ENCODE measurements around the gene VWA2.

VWA2 gene

DNA sequence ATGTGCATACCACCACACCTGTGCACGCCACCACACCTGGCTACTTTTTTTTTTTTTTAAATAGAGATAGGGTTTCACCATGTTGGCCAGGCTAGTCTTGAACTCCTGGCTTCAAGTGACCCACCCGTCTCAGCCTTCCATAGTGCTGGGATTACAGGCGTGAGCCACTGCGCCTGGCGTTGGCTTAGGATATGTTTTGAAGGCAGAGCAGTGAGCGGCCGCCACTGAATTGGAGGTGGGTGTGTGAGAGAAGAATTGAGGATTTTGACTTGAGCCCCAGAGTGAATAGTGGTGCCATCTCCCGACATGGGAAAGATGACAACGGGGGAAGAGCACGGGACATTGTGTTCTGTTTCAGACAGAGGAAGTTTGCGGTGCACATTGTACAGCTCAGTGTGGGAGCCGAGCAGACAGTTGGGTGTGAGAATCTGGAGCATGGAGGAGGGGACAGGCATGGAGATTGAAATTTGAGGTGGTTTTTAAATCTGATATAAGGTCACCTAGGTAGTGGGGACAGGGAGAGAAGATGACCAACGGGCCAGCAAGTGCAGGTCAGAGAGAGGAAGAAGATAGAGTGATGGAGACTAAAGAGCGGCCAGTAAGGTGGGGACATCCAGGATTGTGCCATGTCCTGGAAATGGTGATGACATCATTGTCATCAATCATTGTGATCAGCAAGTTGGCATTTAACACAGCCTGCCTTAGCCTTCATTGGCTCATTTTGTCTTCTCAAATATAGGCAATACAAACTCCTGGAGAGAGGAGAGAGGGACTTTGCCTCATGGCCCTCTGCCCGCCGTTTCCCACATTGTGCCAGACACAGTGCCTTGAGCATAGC lies 35.8 kb downstream of the VWA2 start:
- DNase-seq (ENCODE audit: low read depth, low spot score): no peak

DNA sequence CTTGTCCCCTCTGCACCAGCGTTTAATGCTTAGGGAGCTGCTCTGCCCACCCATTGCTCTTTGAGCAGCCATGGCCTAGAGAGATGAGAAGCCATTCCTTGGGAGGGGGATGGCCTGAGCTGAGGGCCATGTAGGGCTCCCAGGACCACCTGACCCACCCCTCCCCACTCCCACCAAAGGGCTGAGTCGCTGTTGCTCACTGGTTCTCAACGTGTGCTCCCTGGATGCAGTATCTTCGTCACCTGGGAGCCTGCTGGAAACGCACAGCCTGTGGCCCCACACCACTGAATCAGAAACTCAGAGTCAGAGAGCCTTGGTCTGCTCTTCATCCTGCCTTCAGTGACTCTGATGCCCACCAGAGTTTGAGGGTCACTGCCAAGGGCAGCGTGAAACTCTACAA lies 37.0 kb downstream of the VWA2 start:
- no peak for DNase-seq (ENCODE audit: low read depth, low spot score)

DNA sequence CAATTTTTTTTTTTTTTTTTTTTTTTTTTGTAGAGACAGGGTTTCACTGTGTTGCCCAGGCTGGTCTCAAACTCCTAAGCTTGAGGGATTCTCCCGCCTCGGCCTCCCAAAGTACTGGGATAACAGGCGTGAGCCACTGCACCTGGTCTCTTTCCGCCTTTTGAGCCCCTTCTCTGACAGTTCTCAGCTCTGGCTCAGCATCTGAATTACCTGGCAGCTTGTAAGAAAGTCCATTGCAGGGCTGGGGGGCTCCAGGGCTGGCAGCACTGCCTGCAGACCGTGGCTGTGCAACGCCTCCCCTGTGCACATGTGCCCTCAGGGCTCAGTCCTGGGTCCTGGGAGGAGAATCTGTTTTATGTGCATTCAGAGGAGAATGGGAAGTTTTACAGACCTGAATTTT lies 37.6 kb downstream of the VWA2 start:
- DNase-seq (ENCODE audit: low read depth, low spot score): no peak

DNA sequence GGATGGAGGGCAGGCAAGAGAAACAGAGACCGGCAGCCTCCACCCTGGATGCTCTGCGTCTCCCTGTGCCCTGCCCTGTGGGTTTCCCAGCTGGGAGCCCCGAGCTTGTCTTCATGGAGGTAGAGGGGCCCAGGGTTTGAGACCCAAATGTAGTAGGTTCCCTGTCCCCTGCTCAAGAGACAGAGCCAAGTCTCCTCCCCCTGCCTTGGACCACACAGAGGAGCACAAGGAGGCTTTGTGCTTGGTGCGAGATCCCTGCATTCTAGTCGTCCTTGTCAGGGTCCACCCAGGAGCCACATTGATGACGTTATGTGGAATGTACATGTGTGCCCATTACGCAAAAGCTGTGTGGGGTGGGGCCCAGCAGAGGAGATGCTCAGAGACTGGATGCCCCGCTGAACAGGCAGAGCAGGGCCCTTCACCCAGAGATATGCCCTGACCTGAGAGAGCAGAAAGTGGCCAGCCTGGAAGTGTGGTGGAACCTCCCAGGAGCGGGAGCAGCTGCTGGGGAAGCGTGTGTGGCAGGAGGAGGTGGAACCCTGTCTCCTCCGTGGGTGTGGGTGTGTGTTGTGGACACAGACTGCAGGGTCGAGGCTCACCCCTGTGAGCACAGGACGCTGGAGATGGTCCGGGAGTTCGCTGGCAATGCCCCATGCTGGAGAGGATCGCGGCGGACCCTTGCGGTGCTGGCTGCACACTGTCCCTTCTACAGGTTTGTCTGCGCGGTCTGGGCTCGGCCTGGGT lies 39.3 kb downstream of the VWA2 start:
- DNase-seq (ENCODE audit: low read depth, low spot score): no peak

DNA sequence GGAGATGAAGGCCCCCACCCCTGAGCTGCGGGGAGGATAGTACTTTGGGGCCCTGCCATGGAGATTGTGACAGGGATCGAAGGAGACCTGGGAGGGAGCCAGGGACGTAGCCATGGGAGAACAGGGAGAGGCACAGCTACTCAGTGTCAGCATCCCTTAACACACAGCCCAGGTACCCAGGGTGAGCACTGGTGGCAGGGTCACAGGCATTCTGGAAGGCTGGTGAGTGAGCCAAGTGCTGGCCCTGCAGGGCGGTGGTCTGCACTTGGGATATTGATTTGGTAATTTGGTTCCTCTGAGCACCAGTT lies 39.8 kb downstream of the VWA2 start:
- no peak for DNase-seq (ENCODE audit: low read depth, low spot score)

DNA sequence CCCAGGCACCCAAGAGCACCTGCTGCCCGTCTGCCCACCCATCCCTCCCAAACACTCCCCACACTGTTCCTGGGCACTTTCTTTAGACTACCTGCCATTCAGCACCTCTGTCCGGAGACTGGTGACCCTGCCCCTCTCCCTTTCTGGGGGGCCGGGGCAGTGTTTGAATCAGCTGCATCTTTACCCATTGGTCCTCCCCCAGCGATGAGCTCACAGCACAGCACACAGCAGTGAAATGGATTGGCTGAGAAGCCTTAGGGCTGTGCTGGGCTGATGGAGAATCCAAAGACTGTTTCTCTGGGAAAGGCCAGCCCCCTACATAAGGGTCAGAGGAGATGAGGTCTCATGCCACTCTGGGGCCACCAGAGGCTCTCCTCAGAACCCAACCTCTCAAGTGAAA lies 40.2 kb downstream of the VWA2 start:
- DNase-seq (ENCODE audit: low read depth, low spot score): no peak

GRCh38 chr10:114279901-114280644 lies 41.0 kb downstream of the VWA2 start:
- DNase-seq (ENCODE audit: low read depth, low spot score): no peak

DNA sequence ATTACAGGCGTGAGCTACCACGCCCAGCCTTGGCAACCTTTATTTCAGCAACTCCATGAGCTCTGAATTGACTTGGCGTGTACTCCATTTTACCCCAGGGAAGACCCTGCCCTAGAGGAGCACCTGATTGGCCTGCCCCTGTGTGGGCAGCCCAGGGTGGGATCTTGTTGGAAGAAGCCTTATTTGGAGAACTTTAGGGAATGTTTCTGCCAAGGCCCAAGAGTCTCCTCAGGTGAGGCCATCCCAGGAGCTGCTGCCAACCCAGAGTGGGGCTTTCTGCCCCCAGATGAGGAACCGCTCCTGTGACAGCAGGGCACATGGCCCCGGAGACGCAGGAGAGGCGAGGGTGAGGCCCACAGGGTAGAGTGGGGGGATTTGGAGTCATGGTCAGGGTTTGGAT lies 42.0 kb downstream of the VWA2 start:
- DNase-seq (ENCODE audit: low read depth, low spot score): no peak

- DNase-seq (ENCODE audit: low read depth, low spot score): no peak
Measured at GRCh38 chr10:114281461-114281860, 42.4 kb downstream of the VWA2 start.

GRCh38 chr10:114282526-114282925 lies 43.5 kb downstream of the VWA2 start:
- DNase-seq (ENCODE audit: low read depth, low spot score): no peak

DNA sequence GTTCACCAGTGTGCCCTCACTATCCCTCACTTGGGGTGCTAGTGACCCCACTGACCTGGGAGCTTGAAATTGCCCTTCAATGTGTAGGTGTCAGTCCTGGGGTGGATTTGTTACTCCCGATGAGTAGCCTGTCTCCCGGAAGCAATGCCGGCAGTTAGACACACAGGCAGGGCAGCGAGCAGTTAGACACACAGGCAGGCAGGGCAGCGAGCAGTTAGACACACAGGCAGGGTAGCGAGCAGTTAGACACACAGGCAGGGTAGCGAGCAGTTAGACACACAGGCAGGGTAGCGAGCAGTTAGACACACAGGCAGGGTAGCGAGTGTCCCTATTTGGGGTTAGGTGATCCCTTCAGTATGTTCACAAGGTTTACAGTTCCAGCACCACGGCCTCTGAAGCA lies 44.0 kb downstream of the VWA2 start:
- no peak for DNase-seq (ENCODE audit: low read depth, low spot score)

GRCh38 chr10:114283535-114284234 lies 44.6 kb downstream of the VWA2 start:
- DNase-seq (ENCODE audit: low read depth, low spot score): no peak

GRCh38 chr10:114284346-114285071 lies 45.5 kb downstream of the VWA2 start:
- no peak for DNase-seq (ENCODE audit: low read depth, low spot score)

- DNase-seq (ENCODE audit: low read depth, low spot score): no peak
Measured at GRCh38 chr10:114285961-114286441, 46.9 kb downstream of the VWA2 start.

GRCh38 chr10:114286921-114287320 lies 47.9 kb downstream of the VWA2 start:
- DNase-seq (ENCODE audit: low read depth, low spot score): no peak

- DNase-seq (ENCODE audit: low read depth, low spot score): no peak
Measured at GRCh38 chr10:114288424-114289095, 49.5 kb downstream of the VWA2 start.

- no peak for DNase-seq (ENCODE audit: low read depth, low spot score)
Measured at GRCh38 chr10:114289096-114289436, 50.0 kb downstream of the VWA2 start.

DNA sequence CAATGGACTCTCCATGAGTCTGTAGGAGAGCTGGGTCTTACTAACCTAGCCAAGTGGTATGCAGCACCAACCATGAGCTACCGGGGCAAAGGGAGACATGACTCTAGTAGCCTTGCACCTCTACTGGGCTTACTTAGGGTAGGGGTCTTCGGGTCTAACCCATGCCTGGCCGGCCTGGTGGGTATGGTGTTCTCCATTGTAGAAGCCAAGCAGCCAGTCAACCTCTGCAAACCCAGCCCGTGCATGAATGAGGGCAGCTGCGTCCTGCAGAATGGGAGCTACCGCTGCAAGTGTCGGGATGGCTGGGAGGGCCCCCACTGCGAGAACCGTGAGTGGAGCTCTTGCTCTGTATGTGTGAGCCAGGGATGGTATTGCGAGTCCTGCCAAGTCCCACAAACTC lies 51.0 kb downstream of the VWA2 start:
- no peak for DNase-seq (ENCODE audit: low read depth, low spot score)

GRCh38 chr10:114291076-114291475 lies 52.0 kb downstream of the VWA2 start:
- DNase-seq (ENCODE audit: low read depth, low spot score): no peak

- DNase-seq (ENCODE audit: low read depth, low spot score): no peak
Measured at GRCh38 chr10:114291516-114291915, 52.5 kb downstream of the VWA2 start.

DNA sequence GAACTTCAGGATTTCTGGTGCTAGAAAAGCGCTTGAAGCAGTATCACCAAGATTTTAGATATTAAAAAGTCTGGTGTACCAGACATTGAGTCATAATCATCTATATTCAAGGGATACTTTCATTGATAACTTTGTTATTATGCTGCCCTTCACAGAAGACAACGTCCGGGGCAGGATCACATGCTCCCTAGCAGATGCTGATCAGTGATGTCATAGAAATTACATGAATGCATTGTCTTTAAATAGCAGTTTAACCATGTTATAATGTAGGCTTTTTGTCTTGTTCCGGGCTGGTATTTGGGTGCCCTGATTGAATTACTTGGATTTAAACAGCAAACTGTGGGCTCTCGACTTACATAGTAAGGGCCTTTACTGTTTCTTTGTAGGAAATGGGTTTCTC lies 54.0 kb downstream of the VWA2 start:
- DNase-seq (ENCODE audit: low read depth, low spot score): no peak
